Nucleus accumbens (tissue), 56 donors: ENCODE data around the gene DELE1.
A peak's percentile ranks its signal among the peaks of the same experiment; 100 is the strongest.

Experiments used
- DNase-seq, 56 donors: peaks; one replicate each; lab custom pipeline; 2025; lab: John Stamatoyannopoulos, UW

Gene DELE1

DNA sequence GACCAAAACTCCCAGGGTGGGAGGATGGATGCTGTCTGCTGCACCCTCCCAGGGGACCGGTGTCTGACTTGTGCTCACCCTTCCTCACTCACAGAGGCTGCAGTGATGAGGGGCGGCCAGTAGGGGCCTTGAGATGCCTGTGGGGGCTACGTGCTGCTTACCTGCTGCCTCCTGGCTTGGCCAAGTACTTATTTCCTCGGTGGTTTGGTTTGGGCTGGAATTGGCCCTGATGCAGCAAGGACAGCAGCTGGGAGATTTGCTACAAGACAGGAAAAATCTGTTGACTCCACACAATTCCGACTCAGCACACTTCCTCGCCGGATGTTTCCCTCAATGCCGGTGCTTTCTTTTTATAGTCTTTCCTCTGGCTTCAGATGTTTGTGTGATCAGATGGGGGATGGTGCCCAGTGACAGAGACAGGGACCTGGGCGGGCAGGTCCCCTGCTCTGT lies 27.7 kb downstream of the DELE1 start:
- no peak for DNase-seq

DNA sequence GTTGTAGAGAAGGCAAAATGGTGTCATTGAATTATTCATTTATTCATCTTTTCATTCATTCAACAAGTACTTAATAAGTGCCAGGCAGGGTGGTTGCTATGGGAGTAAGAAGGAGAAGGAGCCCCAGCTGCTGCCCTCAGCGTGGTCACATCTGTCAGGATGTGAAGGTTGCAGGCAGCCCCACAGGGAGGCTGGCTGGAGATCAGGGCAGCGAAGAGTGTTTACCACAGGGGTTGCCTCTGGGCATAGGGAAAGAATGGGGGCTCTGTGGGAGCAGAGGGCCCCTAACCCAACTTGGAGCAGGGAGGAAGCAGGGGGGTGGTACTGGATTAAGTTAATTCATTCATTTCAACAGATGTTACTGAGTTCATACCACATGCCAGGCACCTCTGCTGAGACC lies 28.3 kb downstream of the DELE1 start:
- DNase-seq, result no peak

DNA sequence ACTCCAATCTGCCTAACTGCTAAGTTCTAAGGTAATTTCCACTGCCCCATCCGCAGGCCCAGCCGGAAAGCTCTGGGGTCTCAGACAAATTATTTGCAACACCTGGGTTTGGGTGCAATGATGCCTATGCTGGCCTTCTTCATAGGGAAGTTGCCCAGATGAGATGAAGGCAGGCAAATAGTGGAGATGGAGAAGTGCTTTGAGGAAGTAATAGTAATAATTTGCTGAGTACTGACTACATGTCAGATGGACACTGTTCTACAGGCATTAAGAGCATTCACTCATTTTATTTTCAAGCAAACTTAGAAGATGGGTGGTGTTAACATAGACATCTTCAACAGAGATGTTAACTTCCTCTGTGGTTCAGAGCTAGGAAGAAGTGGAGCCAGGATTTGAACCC lies 30.5 kb downstream of the DELE1 start:
- DNase-seq, result no peak

DNA sequence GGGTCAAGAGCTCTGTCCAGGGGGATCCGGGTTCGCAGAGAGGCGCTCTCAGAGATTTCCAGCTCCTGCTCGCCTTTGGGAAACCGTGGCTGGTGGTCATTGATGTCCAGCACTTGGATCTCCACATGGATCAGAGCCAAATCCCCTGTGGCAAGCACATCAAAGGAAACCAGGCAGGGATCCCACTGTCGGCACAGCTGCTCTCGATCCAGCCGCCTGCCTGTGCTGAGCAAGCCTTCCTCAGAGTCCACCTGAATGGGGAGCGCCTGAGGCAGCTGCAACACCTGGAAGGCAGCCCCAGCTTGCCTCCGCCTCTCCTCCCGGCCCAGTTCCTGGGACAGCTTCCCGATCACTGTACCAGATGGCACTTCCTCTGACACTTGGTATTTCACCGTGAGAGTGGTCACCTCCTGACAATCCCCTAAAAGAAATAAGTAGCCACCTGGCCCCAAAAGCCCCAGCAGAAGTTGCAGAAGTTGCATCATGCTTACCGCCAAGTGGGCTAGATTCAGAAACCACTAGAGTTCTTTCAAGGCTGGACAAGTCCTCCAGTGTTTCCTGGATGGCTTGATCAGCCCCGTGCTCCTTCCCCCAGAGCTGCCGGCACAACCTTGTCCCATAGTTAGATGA lies 33.8 kb downstream of the DELE1 start:
- DNase-seq, result no peak

DNA sequence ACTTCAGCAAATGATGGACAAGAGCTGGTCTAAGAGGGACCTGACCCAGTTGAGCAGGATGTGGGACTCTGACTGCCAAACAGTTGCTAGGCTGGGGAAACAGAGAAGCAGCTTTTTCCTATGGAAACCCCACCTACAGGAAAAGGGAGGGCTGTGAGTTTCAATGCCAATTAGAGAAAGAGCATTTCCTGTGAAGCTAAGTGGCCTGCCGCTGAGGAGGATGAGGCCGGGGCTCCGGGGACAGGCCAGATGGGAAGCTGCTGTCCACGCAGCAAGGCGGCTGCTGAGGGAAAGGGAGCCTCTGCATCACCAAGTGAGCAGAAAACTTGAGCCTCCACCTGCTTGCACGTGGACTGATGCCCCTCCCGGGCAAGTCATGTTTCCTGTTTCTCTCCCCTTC lies 34.4 kb downstream of the DELE1 start, which contains the start of gene PCDH12:
Gene PCDH12 (minus strand): TSS at position 90 of the 400 bp plus-strand sequence. CDS start 351 bp downstream, outside the sequence.
- no peak for DNase-seq

DNA sequence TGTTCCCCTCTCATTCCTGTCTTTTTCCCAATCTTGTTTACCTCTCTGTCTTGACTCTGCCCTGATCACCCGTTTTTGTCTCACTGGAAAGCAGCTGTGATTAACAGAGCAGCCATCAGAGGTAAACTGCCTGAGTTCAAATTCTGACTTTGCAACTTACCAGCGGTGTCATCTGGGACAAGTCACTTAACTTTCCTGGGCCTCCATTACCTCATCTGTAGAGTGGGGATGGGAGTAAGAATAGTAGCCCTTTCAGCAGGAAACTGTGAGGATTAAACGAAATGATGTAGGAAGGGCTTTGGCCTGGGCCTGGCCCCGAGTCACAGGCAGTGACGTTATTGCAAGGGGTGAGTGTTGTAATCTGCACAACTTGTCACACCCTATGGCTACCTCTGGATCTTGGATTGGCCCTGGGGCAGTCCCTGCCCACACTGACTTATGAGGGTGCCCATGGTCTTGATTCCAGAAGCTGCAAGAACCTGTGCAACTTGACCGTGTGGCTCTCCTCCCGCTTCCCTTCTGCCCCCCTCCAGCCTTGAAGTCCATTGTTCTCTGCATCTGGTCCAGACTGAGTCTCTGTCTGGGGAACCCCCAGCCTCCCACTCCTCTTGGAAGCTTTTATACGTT lies 35.0 kb downstream of the DELE1 start:
- DNase-seq, result no peak

DNA sequence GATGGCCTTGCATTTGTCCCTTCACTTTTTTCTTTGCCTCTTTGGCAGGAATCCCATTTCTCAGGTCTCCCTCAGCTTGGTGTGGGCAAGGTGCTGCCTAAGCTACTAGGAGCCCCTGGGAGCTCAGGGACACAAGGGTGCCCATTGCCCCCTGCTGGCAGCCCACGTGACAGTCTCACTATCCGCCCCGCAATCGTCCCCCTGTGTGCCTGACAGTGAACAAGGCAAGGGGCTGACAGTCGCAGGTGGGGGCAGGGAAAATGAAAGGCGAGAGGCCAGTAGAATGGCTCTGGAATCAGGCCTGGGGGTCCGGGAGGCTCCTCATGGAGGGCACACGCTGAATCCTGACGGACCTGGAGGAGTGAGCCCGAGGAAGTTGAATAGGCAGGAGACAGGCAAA lies 36.3 kb downstream of the DELE1 start:
- peak in 1 of 56 donors; percentile 20 for DNase-seq

DNA sequence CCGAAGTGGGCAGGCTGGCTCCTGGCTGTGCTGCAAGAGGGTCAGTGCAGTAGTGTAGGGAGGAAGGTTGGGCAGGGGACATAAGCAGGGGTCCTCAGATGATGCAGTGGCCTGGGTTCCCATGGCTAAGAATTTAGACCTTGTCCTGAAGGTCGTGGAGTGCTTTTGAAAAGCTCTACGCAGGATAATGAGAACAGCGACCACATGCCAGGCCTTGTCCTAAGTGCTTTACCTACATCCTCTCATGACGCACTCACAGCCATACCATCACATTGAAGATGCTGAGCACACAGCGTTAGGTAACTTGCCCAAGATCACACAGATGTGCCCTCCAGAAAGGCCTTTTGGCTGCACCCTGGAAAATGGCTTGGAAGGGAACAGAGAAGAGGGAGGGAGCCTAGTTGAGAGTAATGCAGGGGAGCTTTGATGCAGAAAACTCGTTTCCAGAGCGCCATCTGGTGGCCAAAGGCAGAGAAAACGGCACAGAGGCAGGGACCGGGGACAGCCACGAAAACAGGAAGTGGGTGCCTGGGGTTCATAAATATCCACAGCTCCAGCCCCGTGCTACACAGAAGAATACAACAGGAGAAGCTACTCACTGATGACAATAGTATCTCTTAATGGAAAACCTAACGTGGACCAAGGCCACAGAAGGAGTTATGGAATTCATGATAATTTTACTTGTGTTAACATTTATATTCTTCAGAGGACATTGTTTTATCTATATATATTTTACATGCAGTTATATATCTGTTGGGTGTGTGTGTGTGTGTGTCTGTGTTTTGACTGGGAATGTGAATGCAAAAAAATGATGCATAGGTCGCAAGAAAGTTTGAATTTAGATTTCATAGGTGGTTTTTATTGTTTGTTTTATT lies 37.0 kb downstream of the DELE1 start:
- peak in 55 of 56 donors; percentile 16 to 95 (median 78) for DNase-seq

DNA sequence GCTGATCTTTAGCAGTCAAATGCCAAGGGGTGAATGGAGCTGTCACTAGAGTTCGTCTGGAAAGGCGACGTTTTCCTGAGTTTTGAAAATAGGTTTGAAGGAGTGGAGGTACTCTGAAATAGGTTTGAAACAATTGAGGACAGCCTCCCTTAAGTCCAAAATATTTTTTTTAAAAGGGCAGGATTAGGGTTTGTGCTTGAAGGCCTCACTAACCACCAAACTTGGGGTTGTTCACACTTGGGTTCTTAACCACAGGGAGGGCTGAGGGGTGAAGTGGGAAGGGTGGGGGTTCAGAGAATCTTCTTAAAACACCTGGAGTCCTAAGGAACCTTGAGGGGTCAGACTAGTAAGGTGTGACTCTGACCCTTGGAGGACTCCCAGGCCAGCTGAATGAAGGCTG lies 37.8 kb downstream of the DELE1 start:
- no peak for DNase-seq

DNA sequence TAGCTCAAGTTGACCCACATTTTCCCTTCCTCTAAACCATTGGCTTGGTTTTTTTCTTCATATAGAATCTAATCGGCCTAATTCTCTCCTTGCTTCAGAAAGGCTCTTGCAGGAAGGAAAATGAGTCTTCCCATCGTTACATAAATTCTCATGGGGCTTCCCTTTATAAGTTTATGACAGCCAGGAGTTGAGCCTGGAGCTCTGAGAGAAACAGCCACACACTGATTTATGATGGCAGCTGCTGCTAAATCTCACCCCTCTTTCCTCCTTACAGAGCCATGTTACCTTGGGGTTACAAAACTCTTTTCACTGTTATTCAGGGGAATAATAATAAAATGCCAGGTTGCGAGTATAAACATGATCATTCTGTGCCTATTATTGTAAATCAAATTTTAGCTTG lies 40.0 kb downstream of the DELE1 start:
- no peak for DNase-seq

DNA sequence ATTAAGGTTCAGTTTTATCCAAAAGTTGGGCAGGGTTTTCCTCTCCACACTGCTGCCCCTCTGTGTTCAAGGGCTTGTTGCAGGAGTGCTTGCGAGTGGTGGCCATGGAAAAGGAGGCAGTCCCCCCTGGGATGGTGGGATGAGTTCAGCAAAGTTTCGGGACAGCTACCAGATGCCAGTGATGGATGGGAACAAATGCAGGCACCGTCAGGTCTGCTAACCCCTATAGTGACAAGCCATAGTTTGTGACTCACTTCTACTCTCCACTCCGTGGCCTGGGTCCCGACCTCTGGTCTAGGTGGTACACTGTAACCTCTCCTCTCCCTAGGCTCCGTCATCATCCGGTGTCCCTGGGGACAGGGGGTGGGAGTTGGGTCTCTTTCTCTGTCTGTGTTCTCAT lies 41.4 kb downstream of the DELE1 start:
- no peak for DNase-seq

DNA sequence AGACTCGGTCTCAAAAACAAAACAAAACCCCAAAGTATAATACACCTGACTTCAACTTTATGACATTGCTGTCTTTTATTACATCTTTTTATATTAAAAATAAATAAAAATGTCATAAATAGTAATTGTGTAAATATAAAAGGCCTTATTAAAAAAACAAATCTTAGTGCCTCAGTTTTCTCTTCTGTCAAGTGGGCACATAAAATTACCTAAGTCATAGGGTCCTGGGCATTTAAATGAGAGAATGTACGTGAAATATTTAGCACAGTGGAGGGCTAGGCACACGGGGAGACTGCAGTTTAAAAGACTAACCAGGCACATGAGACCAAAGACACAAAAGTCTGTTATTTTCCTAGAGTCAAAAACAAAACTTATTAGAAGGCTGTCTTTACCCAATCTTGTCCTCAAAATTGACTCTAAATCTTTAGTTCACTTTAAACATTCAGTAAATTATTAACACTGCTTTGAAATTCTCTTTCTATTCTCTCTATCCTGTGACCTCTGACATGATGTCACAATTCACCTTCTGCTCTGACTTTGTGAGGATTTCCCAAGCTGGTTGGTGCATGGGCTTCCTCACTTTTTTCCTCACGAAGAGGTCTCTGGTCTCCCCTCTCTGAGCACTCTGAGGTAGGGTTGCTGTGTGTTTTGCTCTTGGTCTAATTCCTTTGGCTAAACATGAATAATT lies 42.7 kb downstream of the DELE1 start:
- DNase-seq, result no peak

DNA sequence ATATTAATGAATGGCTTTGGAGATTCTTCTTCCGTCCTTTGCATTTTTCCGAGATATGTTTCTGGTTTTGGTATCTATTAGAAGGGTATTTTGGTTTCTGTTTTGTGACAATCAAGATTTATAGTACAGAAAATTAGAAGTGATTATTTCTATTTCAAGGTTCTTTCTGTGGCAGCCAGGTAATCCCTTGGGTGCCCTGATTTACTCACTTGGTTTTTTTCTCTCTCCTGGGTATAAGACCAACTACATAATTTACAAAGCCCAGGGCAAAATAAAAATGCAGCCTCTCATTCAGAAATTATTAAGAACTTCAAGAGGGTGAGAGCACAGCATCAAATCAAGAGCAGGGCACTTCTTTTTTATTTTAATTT lies 43.3 kb downstream of the DELE1 start:
- no peak for DNase-seq

DNA sequence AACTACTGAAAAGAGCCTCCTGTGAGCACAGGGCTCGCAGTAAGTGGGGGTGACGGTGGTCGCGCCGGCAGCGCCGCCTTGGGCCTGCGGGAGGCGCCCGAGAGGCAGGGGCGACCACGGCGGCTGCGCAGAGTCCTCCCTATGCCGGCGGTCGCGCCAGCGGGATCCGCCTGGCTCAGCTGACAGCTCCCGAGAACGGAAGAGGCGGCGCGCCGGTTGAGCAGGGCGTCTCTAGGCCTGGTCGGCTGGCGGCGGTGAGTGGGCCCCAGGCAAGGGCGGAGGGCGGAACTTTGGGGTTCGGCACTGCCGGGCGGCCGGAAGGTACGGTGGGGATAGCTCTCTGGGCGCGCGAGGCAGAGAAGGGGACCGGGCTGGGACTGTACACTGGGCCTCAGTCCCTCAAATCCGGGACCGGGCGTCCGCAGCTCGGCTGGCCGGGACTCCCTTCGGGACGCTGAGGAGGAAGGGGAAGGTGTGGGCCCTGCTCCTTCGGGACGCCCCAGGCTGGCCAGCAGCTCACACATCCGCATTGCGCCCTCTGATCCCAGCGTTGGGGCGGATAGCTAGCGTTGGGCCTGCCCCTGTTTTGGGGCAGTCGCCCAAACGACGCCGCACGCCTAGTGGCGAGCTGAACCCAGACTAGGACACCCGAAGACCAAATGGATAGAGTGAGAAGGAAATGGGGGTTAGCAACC lies 45.4 kb downstream of the DELE1 start, which contains the start of gene RNF14:
Gene RNF14 (plus strand): TSS at position 192 of the 695 bp plus-strand sequence. CDS start 4,484 bp downstream, outside the sequence.
- peak; percentile 16 to 94 (median 84) for DNase-seq

DNA sequence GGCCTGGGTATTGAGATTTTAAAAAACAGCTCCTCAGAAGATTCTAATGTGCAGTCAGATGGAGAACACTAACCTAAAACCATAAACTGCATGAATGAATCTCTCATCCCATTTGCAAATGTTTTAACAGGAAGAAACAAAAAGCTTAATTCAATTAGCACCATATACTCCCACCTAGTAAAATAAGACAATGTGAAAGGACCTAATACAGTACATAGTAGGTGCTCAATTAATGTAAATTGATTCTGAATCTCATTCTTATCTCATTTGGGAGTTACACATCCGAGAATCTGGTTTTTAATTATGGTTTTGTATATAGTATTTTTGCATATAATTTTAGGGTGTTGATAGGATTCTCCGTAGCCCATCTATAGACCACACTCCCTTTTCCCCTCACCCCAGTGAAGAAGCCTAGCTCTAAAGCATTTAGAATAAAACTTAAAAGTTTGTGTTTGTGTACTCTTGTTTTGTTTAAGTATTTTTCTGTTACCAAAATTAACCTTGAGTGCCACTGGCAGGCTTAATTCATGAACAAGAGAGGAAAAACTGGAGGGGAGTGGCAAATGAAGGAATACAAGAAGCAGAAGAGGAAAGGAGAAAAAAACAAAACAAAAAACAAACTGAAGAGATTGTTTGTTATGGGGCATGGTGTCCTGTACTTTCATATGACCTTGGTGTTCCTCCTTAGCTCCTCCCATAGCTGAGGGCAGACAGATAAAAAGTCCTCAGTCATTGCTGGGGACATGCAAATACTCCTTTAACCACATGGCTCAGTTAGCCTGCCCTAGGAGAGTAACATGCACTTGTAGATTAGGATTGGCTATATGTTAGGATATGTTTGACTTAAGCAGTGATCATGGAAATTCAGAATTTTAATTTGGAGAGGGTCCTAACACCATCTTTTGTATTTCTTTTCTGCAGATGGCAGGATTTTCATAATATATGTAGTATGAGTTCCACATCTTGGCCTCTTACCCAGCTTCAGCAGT lies 46.4 kb downstream of the DELE1 start:
- no peak for DNase-seq

DNA sequence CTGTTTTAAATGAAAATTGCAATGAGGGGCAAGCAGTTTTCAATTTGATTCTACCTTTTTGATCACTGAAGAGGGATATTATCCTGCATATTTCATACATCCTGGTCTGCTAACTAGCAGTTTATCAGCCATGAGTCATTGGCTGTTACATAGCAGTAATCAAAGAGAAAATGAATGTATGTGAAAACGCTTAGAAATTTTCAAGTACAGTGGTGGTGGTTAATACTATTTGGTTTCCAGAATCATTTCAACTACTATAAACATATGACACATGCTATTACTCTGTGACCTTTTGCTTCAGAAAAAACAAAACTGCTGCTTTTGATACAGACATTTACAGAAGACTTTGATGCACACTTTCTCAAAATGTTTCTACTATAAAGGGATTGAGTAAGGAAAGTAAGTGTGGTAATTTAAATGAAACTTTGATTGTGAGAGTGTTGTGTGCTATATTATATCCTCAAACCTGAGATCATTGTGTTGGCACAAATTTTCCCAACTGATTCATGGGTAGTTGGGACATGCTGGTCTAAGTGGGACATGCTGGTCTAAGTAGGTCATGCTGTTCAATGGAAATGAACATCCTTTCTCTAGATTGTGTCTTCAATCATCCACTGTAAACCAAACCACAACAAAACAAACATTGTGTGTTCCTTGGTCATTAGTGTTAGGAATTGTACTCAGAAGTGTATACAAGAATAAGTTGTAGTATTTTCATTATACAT lies 50.4 kb downstream of the DELE1 start:
- DNase-seq, result no peak

DNA sequence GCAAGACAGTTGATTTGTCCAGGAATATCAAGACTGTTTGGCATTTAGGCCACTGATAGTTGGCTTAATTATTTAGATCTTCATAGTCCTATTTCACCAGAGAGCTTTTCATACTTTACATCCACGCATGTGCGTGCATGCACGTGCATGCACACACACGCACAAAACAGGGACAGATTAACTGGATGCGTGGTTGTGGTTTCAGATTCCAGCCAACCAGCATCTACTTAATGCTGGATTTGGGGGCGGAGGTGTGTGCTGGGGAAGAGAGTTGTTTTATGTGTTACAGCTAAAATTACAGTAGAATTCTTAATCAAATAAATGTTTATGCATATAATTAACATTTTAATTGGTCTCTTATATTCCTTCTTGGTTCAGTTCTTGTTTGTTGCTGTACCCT lies 52.5 kb downstream of the DELE1 start:
- peak in 2 of 56 donors; percentile 15 to 27 for DNase-seq

DNA sequence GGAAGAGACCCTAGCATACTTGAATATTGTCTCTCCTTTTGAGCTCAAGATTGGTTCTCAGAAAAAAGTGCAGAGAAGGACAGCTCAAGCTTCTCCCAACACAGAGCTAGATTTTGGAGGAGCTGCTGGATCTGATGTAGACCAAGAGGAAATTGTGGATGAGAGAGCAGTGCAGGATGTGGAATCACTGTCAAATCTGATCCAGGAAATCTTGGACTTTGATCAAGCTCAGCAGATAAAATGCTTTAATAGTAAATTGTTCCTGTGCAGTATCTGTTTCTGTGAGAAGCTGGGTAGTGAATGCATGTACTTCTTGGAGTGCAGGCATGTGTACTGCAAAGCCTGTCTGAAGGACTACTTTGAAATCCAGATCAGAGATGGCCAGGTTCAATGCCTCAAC lies 54.7 kb downstream of the DELE1 start:
- DNase-seq, result no peak
